HG03039 (cell line): ENCODE data around the gene KIF7.
A peak's percentile ranks its signal among the peaks of the same experiment; 100 is the strongest.
"Not testable (repeated sequence)": the region's sequence is repeated elsewhere in the genome, so short reads cannot be mapped to it uniquely, and the experiment has no call there.

Experiments
- ATAC-seq: cut with Tn5 transposase; IDR thresholded peaks from one replicate; pipeline ENCODE4 v1.9.1; 2021; ENCODE audit warnings: mild to moderate bottlenecking, moderate library complexity; ENCODE audit not compliant: unreplicated experiment

Gene KIF7, protein sequence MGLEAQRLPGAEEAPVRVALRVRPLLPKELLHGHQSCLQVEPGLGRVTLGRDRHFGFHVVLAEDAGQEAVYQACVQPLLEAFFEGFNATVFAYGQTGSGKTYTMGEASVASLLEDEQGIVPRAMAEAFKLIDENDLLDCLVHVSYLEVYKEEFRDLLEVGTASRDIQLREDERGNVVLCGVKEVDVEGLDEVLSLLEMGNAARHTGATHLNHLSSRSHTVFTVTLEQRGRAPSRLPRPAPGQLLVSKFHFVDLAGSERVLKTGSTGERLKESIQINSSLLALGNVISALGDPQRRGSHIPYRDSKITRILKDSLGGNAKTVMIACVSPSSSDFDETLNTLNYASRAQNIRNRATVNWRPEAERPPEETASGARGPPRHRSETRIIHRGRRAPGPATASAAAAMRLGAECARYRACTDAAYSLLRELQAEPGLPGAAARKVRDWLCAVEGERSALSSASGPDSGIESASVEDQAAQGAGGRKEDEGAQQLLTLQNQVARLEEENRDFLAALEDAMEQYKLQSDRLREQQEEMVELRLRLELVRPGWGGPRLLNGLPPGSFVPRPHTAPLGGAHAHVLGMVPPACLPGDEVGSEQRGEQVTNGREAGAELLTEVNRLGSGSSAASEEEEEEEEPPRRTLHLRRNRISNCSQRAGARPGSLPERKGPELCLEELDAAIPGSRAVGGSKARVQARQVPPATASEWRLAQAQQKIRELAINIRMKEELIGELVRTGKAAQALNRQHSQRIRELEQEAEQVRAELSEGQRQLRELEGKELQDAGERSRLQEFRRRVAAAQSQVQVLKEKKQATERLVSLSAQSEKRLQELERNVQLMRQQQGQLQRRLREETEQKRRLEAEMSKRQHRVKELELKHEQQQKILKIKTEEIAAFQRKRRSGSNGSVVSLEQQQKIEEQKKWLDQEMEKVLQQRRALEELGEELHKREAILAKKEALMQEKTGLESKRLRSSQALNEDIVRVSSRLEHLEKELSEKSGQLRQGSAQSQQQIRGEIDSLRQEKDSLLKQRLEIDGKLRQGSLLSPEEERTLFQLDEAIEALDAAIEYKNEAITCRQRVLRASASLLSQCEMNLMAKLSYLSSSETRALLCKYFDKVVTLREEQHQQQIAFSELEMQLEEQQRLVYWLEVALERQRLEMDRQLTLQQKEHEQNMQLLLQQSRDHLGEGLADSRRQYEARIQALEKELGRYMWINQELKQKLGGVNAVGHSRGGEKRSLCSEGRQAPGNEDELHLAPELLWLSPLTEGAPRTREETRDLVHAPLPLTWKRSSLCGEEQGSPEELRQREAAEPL (N-terminal part only)

GRCh38 chr15:89654847-89655805 lies at the start of gene KIF7:
Gene KIF7, minus strand, starts transcription at chr15:89655467. Its CDS starts 2,537 bp downstream, at chr15:89652930.
- no peak for ATAC-seq

- no peak for ATAC-seq
Observed at GRCh38 chr15:89704411-89704810, 49.1 kb upstream of the KIF7 start.

DNA sequence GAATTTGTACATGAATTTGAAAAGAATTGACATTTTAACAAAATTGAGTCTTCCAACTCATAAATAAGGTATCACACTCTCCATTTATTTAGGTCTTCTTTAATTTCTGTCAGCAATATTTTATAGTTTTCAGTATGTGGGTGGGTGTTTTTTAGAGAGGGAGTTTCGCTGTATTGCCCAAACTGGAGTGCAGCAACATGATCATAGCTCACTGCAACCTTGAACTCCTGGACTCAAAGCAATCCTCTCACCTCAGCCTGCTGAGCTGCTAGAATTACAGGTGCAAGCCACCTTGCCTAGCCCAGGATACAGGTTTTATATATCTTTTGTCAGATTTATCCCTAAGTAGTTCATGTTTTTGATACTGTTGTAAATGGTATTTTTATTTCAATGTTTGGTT lies 39.9 kb upstream of the KIF7 start:
- ATAC-seq: no peak

GRCh38 chr15:89693696-89694095 lies 38.4 kb upstream of the KIF7 start:
- no peak for ATAC-seq

GRCh38 chr15:89693091-89693490 lies 37.8 kb upstream of the KIF7 start:
- ATAC-seq: no peak

- peak; percentile 86 for ATAC-seq
Observed at GRCh38 chr15:89690276-89691218, 35.3 kb upstream of the KIF7 start, which contains the start of the genes PEX11A and WDR93. Gene PEX11A, minus strand, starts transcription at chr15:89690754. Its CDS starts 122 bp downstream, at chr15:89690632. Gene WDR93, plus strand, starts transcription at chr15:89690811. Its CDS starts 10,936 bp downstream, at chr15:89701747.

GRCh38 chr15:89689930-89690275 lies 34.6 kb upstream of the KIF7 start:
- not testable (repeated sequence) for ATAC-seq

GRCh38 chr15:89686522-89686921 lies 31.3 kb upstream of the KIF7 start:
- no peak for ATAC-seq

- no peak for ATAC-seq
Observed at GRCh38 chr15:89685995-89686394, 30.7 kb upstream of the KIF7 start.

DNA sequence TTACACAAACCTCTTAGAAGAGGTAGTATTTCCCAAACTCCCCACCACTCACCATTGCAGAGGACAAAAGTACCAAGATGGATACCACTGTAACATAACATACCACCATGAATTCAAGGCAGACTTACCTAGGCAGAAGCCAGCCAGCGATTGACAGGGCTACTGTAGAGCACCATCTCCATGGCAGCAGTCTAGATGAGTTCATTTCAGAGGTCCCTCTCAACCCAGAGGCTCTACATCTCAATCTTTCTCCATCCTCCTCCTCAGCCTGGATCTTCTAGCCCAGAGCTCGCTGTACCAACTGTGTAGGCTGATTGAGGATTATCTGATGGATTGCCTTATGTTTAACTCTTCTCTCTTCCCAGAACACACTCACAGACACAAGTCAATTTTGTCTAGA lies 25.9 kb upstream of the KIF7 start:
- no peak for ATAC-seq

- ATAC-seq: no peak
Observed at GRCh38 chr15:89680282-89680873, 25.1 kb upstream of the KIF7 start.

DNA sequence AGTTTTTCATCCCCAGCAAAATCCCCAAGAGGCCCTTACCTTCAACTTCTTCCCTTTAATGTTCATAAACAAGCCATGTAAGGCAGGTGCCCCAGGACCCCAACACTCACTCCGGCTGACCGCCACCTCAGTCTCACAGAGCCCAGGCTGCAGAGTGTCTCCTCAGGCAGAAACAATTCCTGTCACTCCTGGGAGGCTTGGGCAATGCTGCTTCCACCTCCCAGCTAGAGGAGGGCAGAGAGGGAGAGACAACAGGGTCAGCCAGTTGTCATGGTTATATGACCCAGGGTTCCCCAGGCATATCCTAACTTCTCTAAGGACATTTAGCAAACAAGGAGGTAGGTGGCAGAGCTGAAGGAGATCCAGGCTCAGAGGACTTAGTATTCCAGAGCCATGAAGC lies 23.9 kb upstream of the KIF7 start, which contains the start of gene PLIN1:
Gene PLIN1 (minus strand): TSS at position 156 of the 400 bp plus-strand sequence. CDS start 1,878 bp downstream, outside the sequence.
- no peak for ATAC-seq

DNA sequence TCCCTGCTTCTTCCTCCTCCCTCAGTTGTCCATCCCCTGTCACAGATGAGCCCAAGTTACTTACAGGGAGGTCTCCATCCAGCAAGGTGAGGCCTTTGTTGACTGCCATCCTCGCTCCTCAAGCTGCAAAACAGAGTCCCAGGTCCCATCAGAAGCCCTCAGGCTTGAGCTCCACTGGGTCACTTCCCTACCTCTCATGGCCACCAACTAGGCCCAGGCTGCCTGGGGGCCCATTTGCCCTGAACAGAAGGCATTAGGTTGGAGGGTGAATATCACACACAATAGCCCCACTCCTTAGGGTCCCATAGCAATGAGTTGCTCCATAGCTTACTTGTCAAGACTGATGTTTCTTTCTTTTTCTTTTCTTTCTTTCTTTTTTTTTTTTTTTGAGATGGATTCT lies 22.1 kb upstream of the KIF7 start:
- no peak for ATAC-seq

GRCh38 chr15:89675606-89676005 lies 20.3 kb upstream of the KIF7 start:
- no peak for ATAC-seq

DNA sequence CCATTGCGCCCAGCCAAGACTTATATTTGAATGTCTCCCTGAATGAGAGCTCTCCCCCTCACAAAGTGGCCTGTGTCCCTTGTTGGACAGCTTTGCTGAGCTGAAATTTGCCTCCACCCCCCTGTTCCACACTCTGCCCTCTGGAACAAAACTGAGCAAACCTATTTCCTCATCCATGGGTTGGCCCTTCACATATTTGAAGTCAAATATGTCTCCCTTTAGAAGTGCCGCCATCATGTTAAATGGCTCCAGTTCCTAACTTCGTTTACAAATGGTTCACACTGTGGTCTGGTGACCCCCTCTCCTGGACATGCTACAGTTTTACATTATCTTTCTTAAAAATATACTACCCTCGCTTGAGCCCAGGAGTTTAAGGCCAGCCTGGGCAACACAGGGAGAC lies 19.3 kb upstream of the KIF7 start:
- ATAC-seq: no peak

DNA sequence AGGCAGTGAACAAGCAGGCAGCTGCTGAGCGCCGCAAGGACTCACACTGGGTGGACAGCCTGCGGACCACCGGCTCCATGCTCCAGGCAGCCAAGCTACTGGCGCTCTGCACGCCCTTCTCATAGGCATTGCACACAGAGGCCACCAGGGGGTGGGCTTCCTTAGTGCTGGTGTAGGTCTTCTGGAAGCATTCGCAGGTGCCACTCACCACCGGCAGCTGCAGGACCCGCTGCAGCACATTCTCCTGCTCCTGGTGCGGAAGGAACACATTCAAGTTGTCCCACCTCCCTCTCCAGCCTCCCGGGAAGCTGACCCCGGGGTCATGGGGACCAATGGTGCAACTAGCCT lies 17.9 kb upstream of the KIF7 start:
- ATAC-seq: no peak

- no peak for ATAC-seq
Observed at GRCh38 chr15:89672221-89673164, 17.2 kb upstream of the KIF7 start.
